HepG2 (cell line): ENCODE measurements around the gene CHST1. TPM values are rescaled to one million over a fixed set of nuclear protein-coding genes. Genes with fewer than 3 reads are reported as not detected.

Source experiments
- ATAC-seq: fragments of 200-7000 bp; cut with Tn5 transposase; 3 replicates; pipeline ENCODE4 v1.9.1; 2020; ENCODE audit warnings: mild to moderate bottlenecking, moderate library complexity
- BruUV-seq: library from RNA; stranded (reverse); fragments of 400-500 nt; replicated peaks from 2 replicates; lab custom pipeline; 2021; lab: Mats Ljungman, UMichigan
- CTCF ChIA-PET: fragments of 300-600 bp; formaldehyde crosslinking; extraction: SDS; loops from one replicate; lab custom pipeline; 2021; ENCODE audit warnings: low total read pairs, inconsistent platforms, low intra/inter-chr PET ratio; lab: Yijun Ruan, JAX
- POLR2A ChIA-PET: fragments of 350-600 bp; sonication (Branson Sonifier 250); formaldehyde crosslinking; loops from one replicate; lab custom pipeline; 2020; ENCODE audit warnings: antibody characterized with exemption, inconsistent platforms; lab: Yijun Ruan, JAX
- DNase-seq: peaks from one replicate; pipeline ENCODE4 v3.0.0-alpha.2; 2015; ENCODE audit warnings: low spot score
- FAIRE-seq: peaks from 3 replicates; lab custom pipeline; 2011; peaks lifted over from hg19 to GRCh38; lab: Jason Lieb, UNC
- H2AFZ ChIP-seq: one replicate; pipeline ENCODE4 v1.6.1; 2011; ENCODE audit warnings: low read length, inconsistent platforms
- H3K27ac ChIP-seq: fragments of 300-600 bp; 3 replicates; pipeline ENCODE4 v1.8.0; 2011; ENCODE audit warnings: mixed run types, mild to moderate bottlenecking, mixed read lengths, low read length, inconsistent platforms; ENCODE audit not compliant: insufficient read depth; ENCODE audit errors: extremely low read length
- H3K27me3 ChIP-seq, 2 experiments: fragments of 200-600 bp in 1 of 2; 2 replicates in 1 of 2; 3 replicates in 1 of 2; pipeline versions ENCODE4 v1.6.0 to v1.8.0; 2011; ENCODE audit warnings: low read length in 2 of 2, mild to moderate bottlenecking in 2 of 2, moderate library complexity in 2 of 2, inconsistent platforms in 1 of 2; ENCODE audit not compliant: insufficient read depth in 2 of 2, control insufficient read depth in 1 of 2
- H3K36me3 ChIP-seq, 2 experiments: fragments of 200-600 bp in 1 of 2; replicated peaks in 1 of 2; 2 replicates in 1 of 2; 3 replicates in 1 of 2; pipeline versions ENCODE4 v1.5.1 to v1.8.0; 2011; ENCODE audit warnings: low read length in 2 of 2, inconsistent platforms in 1 of 2; ENCODE audit not compliant: insufficient read depth in 2 of 2, control insufficient read depth in 1 of 2
- H3K4me1 ChIP-seq: 2 replicates; pipeline ENCODE4 v1.5.1; 2012; ENCODE audit warnings: low read length, inconsistent platforms; ENCODE audit not compliant: insufficient read depth
- H3K4me2 ChIP-seq: 2 replicates; pipeline ENCODE4 v1.6.0; 2011; ENCODE audit warnings: low read depth, low read length, inconsistent platforms
- H3K4me3 ChIP-seq, 3 experiments: fragments of 200-600 bp in 1 of 3; sonication (generic), shearing (Covaris generic) in 1 of 3; replicated peaks in 1 of 3; 2 replicates each; pipeline ENCODE4 v1.5.1; 2011 to 2016; ENCODE audit warnings: low read length in 3 of 3, inconsistent platforms in 2 of 3, low read depth in 2 of 3, mild to moderate bottlenecking in 2 of 3, control low read depth in 1 of 3, mixed read lengths in 1 of 3; ENCODE audit not compliant: insufficient read depth in 1 of 3
- H3K79me2 ChIP-seq: one replicate; pipeline ENCODE4 v1.6.1; 2011; ENCODE audit warnings: low read length, inconsistent platforms; ENCODE audit not compliant: insufficient read depth
- H3K9ac ChIP-seq: 2 replicates; pipeline ENCODE4 v1.6.0; 2011; ENCODE audit warnings: mild to moderate bottlenecking, low read depth, low read length, inconsistent platforms; ENCODE audit not compliant: insufficient read depth
- H3K9me3 ChIP-seq: 2 replicates; pipeline ENCODE4 v1.5.1; 2012; ENCODE audit warnings: mild to moderate bottlenecking, low read length
- H4K20me1 ChIP-seq: 2 replicates; pipeline ENCODE4 v1.6.0; 2011; ENCODE audit warnings: inconsistent platforms, mild to moderate bottlenecking, low read length, moderate library complexity; ENCODE audit not compliant: insufficient read depth
- CAMTA2 ChIP-seq: sonication (generic); formaldehyde crosslinking; IDR thresholded peaks from 2 replicates; pipeline ENCODE4 v1.4.0; 2020; ENCODE audit warnings: mild to moderate bottlenecking, missing genetic modification reagents, borderline replicate concordance
- CBX5 ChIP-seq: sonication (generic); formaldehyde crosslinking; IDR thresholded peaks from 2 replicates; pipeline ENCODE4 v1.4.0; 2020; ENCODE audit warnings: missing genetic modification reagents, borderline replicate concordance
- CCDC6 ChIP-seq: sonication (generic); formaldehyde crosslinking; IDR thresholded peaks from 2 replicates; pipeline ENCODE4 v1.8.1; 2022; ENCODE audit warnings: mild to moderate bottlenecking, missing genetic modification reagents, moderate library complexity
- DBP ChIP-seq: sonication (generic); formaldehyde crosslinking; IDR thresholded peaks from 2 replicates; pipeline ENCODE4 v1.4.0; 2020; ENCODE audit warnings: missing genetic modification reagents; ENCODE audit errors: not compliant biosample characterization
- EZH2 ChIP-seq: conservative IDR thresholded peaks from 2 replicates; pipeline ENCODE4 v1.6.1; 2012; ENCODE audit warnings: mild to moderate bottlenecking, low read depth, low read length, moderate library complexity
- GABPB1 ChIP-seq: IDR thresholded peaks from 2 replicates; pipeline ENCODE4 v1.6.1; 2016; ENCODE audit warnings: mild to moderate bottlenecking, missing genetic modification reagents, moderate library complexity, missing compliant biosample characterization
- HNRNPH1 ChIP-seq: fragments of 200-400 bp; formaldehyde crosslinking; optimal IDR thresholded peaks from 2 replicates; pipeline ENCODE3; 2017; ENCODE audit warnings: mild to moderate bottlenecking, low read depth, low read length
- MAFK ChIP-seq, 2 experiments: IDR thresholded peaks in 1 of 2; conservative IDR thresholded peaks in 1 of 2; 2 replicates each; pipeline ENCODE4 v1.6.1; 2011; ENCODE audit warnings: improper control_type of control experiment in 2 of 2, low read length in 2 of 2
- PAWR ChIP-seq: sonication (generic); formaldehyde crosslinking; IDR thresholded peaks from 2 replicates; pipeline ENCODE4 v1.4.0; 2020; ENCODE audit warnings: missing genetic modification reagents, mild to moderate bottlenecking, borderline replicate concordance
- RAD51 ChIP-seq: fragments of 450-650 bp; IDR thresholded peaks from 2 replicates; pipeline ENCODE4 v1.6.1; 2016; ENCODE audit warnings: borderline replicate concordance
- SP4 ChIP-seq: sonication (generic); formaldehyde crosslinking; IDR thresholded peaks from 2 replicates; pipeline ENCODE4 v1.8.1; 2023; ENCODE audit warnings: mild to moderate bottlenecking, missing genetic modification reagents
- TBX2 ChIP-seq: sonication (generic); formaldehyde crosslinking; IDR thresholded peaks from 2 replicates; pipeline ENCODE4 v1.5.0; 2020; ENCODE audit warnings: missing genetic modification reagents, mild to moderate bottlenecking, borderline replicate concordance
- U2AF2 ChIP-seq: fragments of 200-400 bp; formaldehyde crosslinking; IDR thresholded peaks from 2 replicates; pipeline ENCODE4 v1.6.1; 2017; ENCODE audit warnings: low read depth, mild to moderate bottlenecking, low read length
- ZNF264 ChIP-seq: sonication (generic); formaldehyde crosslinking; IDR thresholded peaks from 2 replicates; pipeline ENCODE4 v1.4.0; 2020; ENCODE audit warnings: missing genetic modification reagents
- ZNF296 ChIP-seq: sonication (generic); formaldehyde crosslinking; conservative IDR thresholded peaks from 2 replicates; pipeline ENCODE4 v1.5.0; 2020; ENCODE audit warnings: mild to moderate bottlenecking, missing genetic modification reagents
- ZNF720 ChIP-seq: sonication (generic); formaldehyde crosslinking; IDR thresholded peaks from 2 replicates; pipeline ENCODE4 v1.4.0; 2020; ENCODE audit warnings: missing genetic modification reagents
- ZNF737 ChIP-seq: sonication (generic); formaldehyde crosslinking; IDR thresholded peaks from 2 replicates; pipeline ENCODE4 v1.5.0; 2020; ENCODE audit warnings: missing genetic modification reagents, mild to moderate bottlenecking, borderline replicate concordance
- ZSCAN22 ChIP-seq: sonication (generic); formaldehyde crosslinking; IDR thresholded peaks from 2 replicates; pipeline ENCODE4 v1.4.0; 2020; ENCODE audit warnings: mild to moderate bottlenecking, missing genetic modification reagents
- WGBS: methylation state at CpG from one replicate; pipeline ENCODE4 v1.1.6; 2017; ENCODE audit warnings: low lambda C conversion rate; 5-methylcytosine and 5-hydroxymethylcytosine counted together
- in situ Hi-C: cut with HindIII; loops from 2 replicates; pipeline ENCODE4 v1.10.0; 2017; ENCODE audit warnings: low pct_unique_long_range_greater_than_20kb; ENCODE audit not compliant: extremely low pct_ligation_motif_present
- intact Hi-C: fragments of 100-400 bp; cut with micrococcal nuclease; formaldehyde crosslinking; loops from one replicate; pipeline ENCODE4 v1.10.0; 2022; ENCODE audit not compliant: unreplicated experiment
- polyA plus RNA-seq, 8 experiments: library from polyadenylated mRNA; depleted of rRNA in 3 of 8; stranded (reverse) in 7 of 8; unstranded in 1 of 8; fragments of >200 nt; fragmentation: Illumina TruSeq in 4 of 8; extraction: Trizol in 4 of 8; gene quantifications; 2 replicates each; pipeline versions ENCODE4 v1.2.1 to v1.2.3, GENCODE V29; 2011 to 2016; ENCODE audit warnings: low read depth in 4 of 8, missing spikeins in 1 of 8, mixed read lengths in 1 of 8; ENCODE audit not compliant: insufficient read depth in 1 of 8
- total RNA-seq, 5 experiments: library from RNA; depleted of rRNA; stranded (reverse); fragments of >200 nt; fragmentation: Illumina TruSeq; extraction: Trizol; gene quantifications; 2 replicates each; pipeline ENCODE4 v1.2.3, GENCODE V29; 2016; ENCODE audit warnings: low read depth in 1 of 5
- TF ChIP-seq, protein P1 (sequence below): fragments of 450-650 bp; IDR thresholded peaks from 2 replicates; pipeline ENCODE4 v1.6.1; 2016
- TF ChIP-seq, protein P2 (sequence below): sonication (generic); formaldehyde crosslinking; IDR thresholded peaks from 2 replicates; pipeline ENCODE4 v1.4.0; 2020; ENCODE audit warnings: missing genetic modification reagents

Gene CHST1
- total and polyA plus RNA-seq, 2 of the 13 experiments (the other 11 are each of a cell fraction or from before 2014, with no cell fraction given), result not detected

DNA sequence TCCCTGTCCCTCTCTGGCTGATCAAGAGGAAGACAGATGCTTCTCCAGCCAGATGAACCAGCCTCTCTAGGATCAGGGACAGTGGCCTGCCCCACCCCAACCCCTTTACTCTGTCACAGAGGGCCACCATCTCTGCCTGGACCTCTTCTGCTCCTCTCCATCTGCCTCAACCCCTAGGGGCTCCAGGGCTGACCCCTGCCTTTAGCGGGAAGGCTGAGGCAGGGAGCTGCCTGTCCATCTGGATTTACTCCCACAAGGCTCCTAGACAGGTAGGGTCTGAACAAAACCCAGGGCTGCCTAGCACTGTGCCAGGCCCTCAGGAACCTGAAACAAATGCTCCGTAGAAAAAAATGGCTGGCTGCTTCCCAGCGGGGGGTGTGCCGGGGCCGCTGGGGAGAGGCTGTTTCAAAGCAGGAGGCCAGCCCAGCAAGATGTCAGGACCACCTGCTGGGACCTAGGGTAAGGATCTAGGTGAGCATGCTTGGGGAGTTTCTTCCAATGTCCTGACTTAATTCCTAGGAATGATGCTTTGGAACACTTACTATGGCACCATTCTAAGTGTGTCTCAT lies 3.2 kb downstream of the CHST1 start (continued):
- TF ChIP-seq, protein P1, sequence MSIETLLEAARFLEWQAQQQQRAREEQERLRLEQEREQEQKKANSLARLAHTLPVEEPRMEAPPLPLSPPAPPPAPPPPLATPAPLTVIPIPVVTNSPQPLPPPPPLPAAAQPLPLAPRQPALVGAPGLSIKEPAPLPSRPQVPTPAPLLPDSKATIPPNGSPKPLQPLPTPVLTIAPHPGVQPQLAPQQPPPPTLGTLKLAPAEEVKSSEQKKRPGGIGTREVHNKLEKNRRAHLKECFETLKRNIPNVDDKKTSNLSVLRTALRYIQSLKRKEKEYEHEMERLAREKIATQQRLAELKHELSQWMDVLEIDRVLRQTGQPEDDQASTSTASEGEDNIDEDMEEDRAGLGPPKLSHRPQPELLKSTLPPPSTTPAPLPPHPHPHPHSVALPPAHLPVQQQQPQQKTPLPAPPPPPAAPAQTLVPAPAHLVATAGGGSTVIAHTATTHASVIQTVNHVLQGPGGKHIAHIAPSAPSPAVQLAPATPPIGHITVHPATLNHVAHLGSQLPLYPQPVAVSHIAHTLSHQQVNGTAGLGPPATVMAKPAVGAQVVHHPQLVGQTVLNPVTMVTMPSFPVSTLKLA, result no peak
- TF ChIP-seq MAFK (conservative IDR thresholded peaks at IDR 0.05 in 1 of 2, IDR thresholded peaks at IDR 0.05 in 1 of 2; ENCODE audit: low read length in 2 of 2) (no peak), PAWR (CRISPR knock-in tag) (no peak), CBX5 (CRISPR knock-in tag) (no peak), CCDC6 (CRISPR knock-in tag) (no peak), CAMTA2 (CRISPR knock-in tag) (no peak)

DNA sequence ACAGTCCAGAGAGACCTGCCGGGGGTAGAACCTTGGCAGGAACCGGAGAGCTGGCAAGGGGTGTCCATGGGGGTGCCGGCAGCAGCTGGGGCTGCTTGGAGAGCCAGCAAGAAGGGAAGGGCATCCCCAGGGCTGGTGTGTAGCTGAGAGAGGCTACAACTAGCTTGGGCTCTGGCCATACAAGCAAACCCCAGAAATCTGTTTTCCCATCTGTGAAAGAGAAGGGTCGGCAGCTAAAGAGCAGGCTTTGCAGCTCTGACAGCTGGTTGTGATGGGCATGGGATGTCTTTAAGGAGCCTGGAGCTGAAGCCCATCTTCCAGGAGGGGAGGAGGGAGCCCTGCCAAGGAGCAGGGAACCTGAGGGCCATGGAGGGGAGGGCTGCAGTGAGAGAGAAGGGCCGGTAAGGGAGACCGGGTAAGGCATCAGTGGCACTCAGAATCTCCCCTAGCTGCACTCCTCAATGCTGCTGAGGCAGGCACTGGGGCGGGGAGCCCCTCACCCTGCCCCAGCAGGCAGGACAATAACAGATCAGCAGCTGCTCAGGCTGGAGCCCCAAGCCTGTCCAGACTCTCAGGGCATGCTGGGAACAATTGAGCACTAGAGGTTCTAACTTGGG lies 3.9 kb downstream of the CHST1 start:
- ATAC-seq (no peak), DNase-seq (no peak), FAIRE-seq (no peak)
- Histone ChIP-seq H3K9ac (no peak overlapping the region), H4K20me1 (peaks cover 8% of the 10 kb centered on the region; the same call in 1 of the 2 replicates), H3K4me2 (no peak overlapping the region), H2AFZ (no peak overlapping the region), H3K9me3 (no peaks in the 10 kb centered on the region), H3K27ac (no peak overlapping the region), H3K27me3 (peaks cover 23 to 68% of the 10 kb centered on the region in 2 experiments), H3K4me3 (no peak overlapping the region), H3K36me3 (no peaks in the 10 kb centered on the region), H3K79me2 (no peaks in the 10 kb centered on the region), H3K4me1 (no peaks in the 10 kb centered on the region)
- intact Hi-C loops (no loop called here), in situ Hi-C loops (no loop called here)
- 0% methylated on average over 4 of the region's 7 CpGs for WGBS
- ChIA-PET CTCF (no interaction called here), POLR2A (no interaction called here)
- no TSS peak for BruUV-seq
- TF ChIP-seq RAD51 (no peak), DBP (CRISPR knock-in tag) (no peak), TBX2 (CRISPR knock-in tag) (no peak), U2AF2 (no peak), HNRNPH1 (no peak), ZNF737 (CRISPR knock-in tag) (no peak), EZH2 (no peak), ZSCAN22 (no peak), ZNF296 (CRISPR knock-in tag) (no peak), GABPB1 (no peak), ZNF264 (CRISPR knock-in tag) (no peak), ZNF720 (CRISPR knock-in tag) (no peak), SP4 (CRISPR knock-in tag) (no peak)
- TF ChIP-seq, protein P2, sequence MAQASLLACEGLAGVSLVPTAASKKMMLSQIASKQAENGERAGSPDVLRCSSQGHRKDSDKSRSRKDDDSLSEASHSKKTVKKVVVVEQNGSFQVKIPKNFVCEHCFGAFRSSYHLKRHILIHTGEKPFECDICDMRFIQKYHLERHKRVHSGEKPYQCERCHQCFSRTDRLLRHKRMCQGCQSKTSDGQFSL, result no peak
